SU-DHL-6 (cell line): ENCODE data around the gene CBFA2T3.
"Not testable (repeated sequence)": the region's sequence is repeated elsewhere in the genome, so short reads cannot be mapped to it uniquely, and the experiment has no call there.

ENCODE experiments used
- H2AFZ ChIP-seq: fragments of 200-600 bp; sonication (generic); 2 replicates; pipeline ENCODE4 v1.6.1; 2014; ENCODE audit warnings: low read depth, mild to moderate bottlenecking, moderate library complexity, mixed read lengths, antibody characterized with exemption, low read length; ENCODE audit not compliant: severe bottlenecking
- H3F3A ChIP-seq: fragments of 200-600 bp; shearing (Covaris generic); 2 replicates; pipeline ENCODE4 v1.6.0; 2016; ENCODE audit warnings: antibody characterized with exemption, mild to moderate bottlenecking; ENCODE audit not compliant: insufficient read depth
- H3K27ac ChIP-seq: fragments of 200-600 bp; sonication (generic); 2 replicates; pipeline ENCODE4 v1.5.1; 2016; ENCODE audit warnings: low read depth, mild to moderate bottlenecking, low read length, moderate library complexity, mixed read lengths
- H3K27me3 ChIP-seq: fragments of 200-600 bp; sonication (generic), shearing (Covaris generic); 2 replicates; pipeline ENCODE4 v1.6.0; 2014; ENCODE audit warnings: mild to moderate bottlenecking, low read length
- H3K36me3 ChIP-seq: fragments of 200-600 bp; sonication (generic); 2 replicates; pipeline ENCODE4 v1.6.1; 2014; ENCODE audit warnings: mild to moderate bottlenecking, low read length, mixed read lengths
- H3K4me2 ChIP-seq: fragments of 300-600, 200-600 bp; shearing (Covaris generic), sonication (generic); 2 replicates; pipeline ENCODE4 v1.6.0; 2014; ENCODE audit warnings: low read length, low read depth, mild to moderate bottlenecking; ENCODE audit not compliant: poor library complexity, severe bottlenecking
- H3K4me3 ChIP-seq: fragments of 200-600 bp; sonication (generic); 2 replicates; pipeline ENCODE4 v1.5.1; 2014; ENCODE audit warnings: antibody characterized with exemption, low read length, mild to moderate bottlenecking, mixed read lengths; ENCODE audit not compliant: insufficient read depth, poor library complexity, severe bottlenecking
- H3K79me2 ChIP-seq: fragments of 200-600 bp; sonication (generic); 2 replicates; pipeline ENCODE4 v1.6.1; 2014; ENCODE audit warnings: mild to moderate bottlenecking, low read length, moderate library complexity; ENCODE audit not compliant: insufficient read depth
- H3K9ac ChIP-seq: fragments of 200-600 bp; sonication (generic); 2 replicates; pipeline ENCODE4 v1.7.0; 2014; ENCODE audit warnings: mild to moderate bottlenecking, low read length
- H3K9me2 ChIP-seq: fragments of 200-600 bp; sonication (generic); replicated peaks from 2 replicates; pipeline ENCODE4 v1.6.1; 2014; ENCODE audit warnings: low read length; ENCODE audit not compliant: insufficient read depth
- H3K9me3 ChIP-seq: fragments of 200-600 bp; sonication (generic); 2 replicates; pipeline ENCODE4 v1.6.1; 2014; ENCODE audit warnings: low read length, mixed read lengths; ENCODE audit not compliant: insufficient read depth
- H4K20me1 ChIP-seq: fragments of 200-600 bp; sonication (generic); 2 replicates; pipeline ENCODE4 v1.6.1; 2014; ENCODE audit warnings: low read depth, mild to moderate bottlenecking, antibody characterized with exemption, low read length, moderate library complexity, mixed read lengths
- EZH2phosphoT487 ChIP-seq: fragments of 200-600 bp; sonication (generic), shearing (Covaris generic); conservative IDR thresholded peaks from 2 replicates; pipeline ENCODE4 v1.6.1; 2018; ENCODE audit warnings: mild to moderate bottlenecking, antibody characterized with exemption, low read length, moderate library complexity, mixed read lengths
- TF ChIP-seq, protein P1 (sequence below): fragments of 200-600 bp; sonication (generic); IDR thresholded peaks from one replicate; pipeline ENCODE4 v1.5.1; 2017; ENCODE audit warnings: antibody characterized with exemption, mild to moderate bottlenecking, low read length, moderate library complexity; ENCODE audit not compliant: insufficient read depth, poor library complexity, severe bottlenecking

CBFA2T3 gene

DNA sequence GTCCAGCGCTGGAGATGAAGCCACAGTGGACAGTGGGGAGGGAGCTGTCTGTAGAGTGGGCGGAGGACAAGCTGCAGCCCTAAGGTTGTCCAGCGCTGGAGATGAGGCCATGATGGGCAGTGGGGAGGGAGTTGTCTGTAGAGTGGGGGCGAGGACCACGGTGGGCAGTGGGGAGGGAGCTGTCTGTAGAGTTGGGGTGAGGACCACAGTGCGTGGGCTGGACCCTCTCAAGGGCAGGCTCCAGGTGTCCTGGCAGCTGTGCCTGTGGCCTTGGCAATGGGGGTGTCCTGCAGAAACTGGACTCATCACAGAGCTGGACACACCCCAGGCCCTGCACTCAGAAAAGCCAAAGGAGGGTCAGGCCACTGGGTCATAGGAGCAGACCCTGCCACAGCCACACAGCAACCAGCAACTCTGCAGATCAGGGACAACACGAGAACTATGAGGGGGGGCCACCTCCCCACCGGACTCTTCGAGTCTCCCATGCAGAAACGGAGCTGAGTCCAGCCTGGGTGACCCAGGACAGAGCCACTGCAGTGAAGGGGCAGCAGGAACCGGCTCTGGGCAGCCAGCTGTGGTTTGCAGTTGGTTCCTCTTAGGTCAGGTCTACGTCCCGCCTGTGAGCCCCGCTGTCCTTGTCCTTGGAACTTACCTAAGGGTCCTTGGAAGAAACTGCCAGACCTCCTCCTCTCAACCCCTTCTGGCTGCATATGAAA lies 33.4 kb upstream of the CBFA2T3 start:
- H3K4me2 ChIP-seq, result no peak overlapping the region
- no peaks in the 10 kb centered on the region for H3K79me2 ChIP-seq
- TF ChIP-seq, protein P1, sequence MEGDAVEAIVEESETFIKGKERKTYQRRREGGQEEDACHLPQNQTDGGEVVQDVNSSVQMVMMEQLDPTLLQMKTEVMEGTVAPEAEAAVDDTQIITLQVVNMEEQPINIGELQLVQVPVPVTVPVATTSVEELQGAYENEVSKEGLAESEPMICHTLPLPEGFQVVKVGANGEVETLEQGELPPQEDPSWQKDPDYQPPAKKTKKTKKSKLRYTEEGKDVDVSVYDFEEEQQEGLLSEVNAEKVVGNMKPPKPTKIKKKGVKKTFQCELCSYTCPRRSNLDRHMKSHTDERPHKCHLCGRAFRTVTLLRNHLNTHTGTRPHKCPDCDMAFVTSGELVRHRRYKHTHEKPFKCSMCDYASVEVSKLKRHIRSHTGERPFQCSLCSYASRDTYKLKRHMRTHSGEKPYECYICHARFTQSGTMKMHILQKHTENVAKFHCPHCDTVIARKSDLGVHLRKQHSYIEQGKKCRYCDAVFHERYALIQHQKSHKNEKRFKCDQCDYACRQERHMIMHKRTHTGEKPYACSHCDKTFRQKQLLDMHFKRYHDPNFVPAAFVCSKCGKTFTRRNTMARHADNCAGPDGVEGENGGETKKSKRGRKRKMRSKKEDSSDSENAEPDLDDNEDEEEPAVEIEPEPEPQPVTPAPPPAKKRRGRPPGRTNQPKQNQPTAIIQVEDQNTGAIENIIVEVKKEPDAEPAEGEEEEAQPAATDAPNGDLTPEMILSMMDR, result no peak
- TF ChIP-seq EZH2phosphoT487, result no peak
- H3K9me3 ChIP-seq, result no peaks in the 10 kb centered on the region
- H3K27ac ChIP-seq, result no peak overlapping the region
- no peaks in the 10 kb centered on the region for H3K36me3 ChIP-seq
- no peak overlapping the region for H2AFZ ChIP-seq
- no peaks in the 10 kb centered on the region for H3K9me2 ChIP-seq
- H3K4me3 ChIP-seq, result no peak overlapping the region
- H4K20me1 ChIP-seq, result no peaks in the 10 kb centered on the region
- H3K9ac ChIP-seq, result no peak overlapping the region
- H3K27me3 ChIP-seq, result no peaks in the 10 kb centered on the region
- no peaks in the 10 kb centered on the region for H3F3A ChIP-seq

DNA sequence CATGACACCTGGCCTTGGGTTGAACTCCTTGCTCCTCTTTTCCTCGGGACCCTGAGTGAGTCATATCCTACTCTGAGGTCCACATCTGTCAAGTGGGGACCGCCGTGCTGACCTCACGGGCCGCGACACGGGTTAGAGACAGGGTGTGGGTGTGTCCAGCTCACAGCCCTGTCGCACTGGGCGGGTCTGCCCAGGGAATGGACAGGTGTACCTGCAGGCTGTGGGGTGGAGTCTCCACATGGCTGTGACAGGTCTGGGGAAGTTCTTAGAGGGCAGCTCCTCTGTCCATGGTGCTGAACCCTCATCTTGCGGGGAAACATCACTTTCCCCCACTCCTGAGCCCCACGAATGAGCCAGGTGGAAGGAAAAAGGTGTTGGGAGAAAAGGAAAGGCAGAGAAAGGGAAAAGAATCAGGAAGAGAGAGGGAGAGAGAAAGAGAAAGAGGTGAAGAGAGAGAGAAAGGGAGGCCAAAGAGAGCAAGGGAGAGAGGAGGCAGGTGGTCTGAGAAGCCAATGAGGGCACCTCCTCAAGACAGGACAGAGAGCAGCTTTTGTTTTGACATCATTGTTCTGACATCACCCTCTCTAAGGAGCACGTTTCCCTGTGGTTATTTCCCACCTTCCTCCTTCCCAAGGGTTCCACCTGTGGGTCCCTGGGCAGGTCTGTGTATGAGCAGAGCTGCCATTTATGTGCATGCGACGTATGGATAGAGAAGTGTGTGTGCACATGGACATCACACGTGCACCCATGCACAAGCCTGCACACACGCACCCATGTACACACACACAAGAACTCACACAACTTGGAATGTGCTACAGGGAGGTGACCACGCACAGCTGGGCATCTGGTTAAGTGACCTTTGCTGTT lies 32.6 kb upstream of the CBFA2T3 start:
- Histone ChIP-seq H3K9ac (no peak overlapping the region), H3K4me3 (no peak overlapping the region), H3K4me2 (no peak overlapping the region), H4K20me1 (no peaks in the 10 kb centered on the region), H3F3A (no peaks in the 10 kb centered on the region), H3K9me2 (no peaks in the 10 kb centered on the region), H3K27me3 (no peaks in the 10 kb centered on the region), H3K79me2 (no peaks in the 10 kb centered on the region), H3K36me3 (no peaks in the 10 kb centered on the region), H3K27ac (no peak overlapping the region), H2AFZ (no peak overlapping the region), H3K9me3 (no peaks in the 10 kb centered on the region)
- no peak for TF ChIP-seq EZH2phosphoT487
- TF ChIP-seq, protein P1, result no peak

DNA sequence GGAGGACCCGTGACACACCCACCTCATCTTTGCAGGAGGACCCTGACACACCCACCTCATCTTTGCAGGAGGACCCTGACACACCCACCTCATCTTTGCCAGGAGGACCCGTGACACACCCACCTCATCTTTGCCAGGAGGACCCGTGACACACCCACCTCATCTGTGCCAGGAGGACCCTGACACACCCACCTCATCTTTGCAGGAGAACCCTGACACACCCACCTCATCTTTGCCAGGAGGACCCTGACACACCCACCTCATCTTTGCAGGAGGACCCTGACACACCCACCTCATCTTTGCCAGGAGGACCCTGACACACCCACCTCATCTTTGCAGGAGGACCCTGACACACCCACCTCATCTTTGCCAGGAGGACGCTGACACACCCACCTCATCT lies 31.8 kb upstream of the CBFA2T3 start:
- H3K9me2 ChIP-seq, H3K9ac ChIP-seq, H3K9me3 ChIP-seq, H2AFZ ChIP-seq, H4K20me1 ChIP-seq, H3K27me3 ChIP-seq, H3K79me2 ChIP-seq, H3F3A ChIP-seq, H3K27ac ChIP-seq, H3K36me3 ChIP-seq, H3K4me2 ChIP-seq, H3K4me3 ChIP-seq: not testable (repeated sequence)
